ENCODE data around the gene OLFML2B.
"Not testable (repeated sequence)": the region's sequence is repeated elsewhere in the genome, so short reads cannot be mapped to it uniquely, and the experiment has no call there.

OLFML2B gene

DNA sequence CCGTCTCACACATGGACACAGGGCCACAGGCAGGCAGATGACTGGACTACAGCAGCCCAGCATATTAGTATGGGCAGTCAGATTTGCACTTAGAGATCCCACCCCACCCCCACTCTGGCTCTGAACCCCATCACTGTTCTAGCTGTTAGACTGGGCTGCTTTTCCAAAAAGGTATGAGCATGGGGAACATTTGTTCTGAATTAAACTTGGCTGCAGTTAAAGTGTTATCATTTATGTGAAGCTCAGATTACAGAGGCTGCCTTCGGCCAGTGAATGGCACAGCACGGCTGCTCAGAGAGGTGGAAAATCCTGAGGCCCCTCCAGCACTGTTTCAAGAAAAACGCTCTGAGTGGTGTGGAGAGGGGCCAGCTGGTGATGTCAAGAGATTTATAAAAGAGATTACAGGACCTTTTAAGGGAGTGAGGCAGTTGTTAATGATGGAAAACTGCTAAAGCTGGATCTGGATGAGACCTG is 38.9 kb upstream of the OLFML2B start:
- WGBS, 2 experiments, result 41 to 46% methylated on average over 4 of the region's 4 CpGs
- H3K4me1 ChIP-seq (ENCODE audit: control insufficient read depth, insufficient read depth, low read length), result peaks cover 14% of the 10 kb centered on the region
- no peaks in the 10 kb centered on the region for H3K36me3 ChIP-seq (ENCODE audit: control insufficient read depth, insufficient read depth, low read length)
- H3K27ac ChIP-seq (ENCODE audit: insufficient read depth, low read depth, low read length, poor library complexity, severe bottlenecking), result no peak overlapping the region
- H3K9me3 ChIP-seq (ENCODE audit: control insufficient read depth, low read length), result no peaks in the 10 kb centered on the region
- H3K4me3 ChIP-seq (ENCODE audit: insufficient read depth, low read depth, low read length), result no peak overlapping the region
- no peaks in the 10 kb centered on the region for H3K27me3 ChIP-seq (ENCODE audit: control insufficient read depth, insufficient read depth, low read length, poor library complexity, severe bottlenecking)

DNA sequence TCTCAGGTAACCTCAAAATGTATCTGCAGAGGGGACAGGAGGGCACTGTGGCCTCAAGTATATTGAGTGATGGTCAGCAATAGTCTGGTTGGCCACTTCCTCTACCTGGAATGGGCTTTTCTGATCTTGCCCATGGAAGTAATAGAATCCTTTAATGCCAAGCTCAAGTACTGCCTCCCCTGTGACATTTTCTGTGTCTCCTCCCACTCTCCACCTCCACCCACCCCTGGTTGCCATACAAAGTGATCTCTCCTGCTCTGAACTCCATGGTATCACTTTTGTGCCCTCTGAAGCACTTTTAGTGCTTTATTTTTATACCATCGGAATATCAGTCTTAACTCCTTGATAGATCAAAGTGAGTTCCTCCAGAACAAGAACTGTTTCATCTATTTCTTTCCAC is 36.6 kb upstream of the OLFML2B start:
- WGBS, 2 experiments, result 96 to 100% methylated on average over 1 of the region's 1 CpG
- H3K9me3 ChIP-seq (ENCODE audit: control insufficient read depth, low read length), result no peaks in the 10 kb centered on the region
- H3K4me3 ChIP-seq (ENCODE audit: insufficient read depth, low read depth, low read length), result no peak overlapping the region
- peaks cover 18% of the 10 kb centered on the region for H3K4me1 ChIP-seq (ENCODE audit: control insufficient read depth, insufficient read depth, low read length)
- H3K27ac ChIP-seq (ENCODE audit: insufficient read depth, low read depth, low read length, poor library complexity, severe bottlenecking), result no peak overlapping the region
- H3K27me3 ChIP-seq (ENCODE audit: control insufficient read depth, insufficient read depth, low read length, poor library complexity, severe bottlenecking), result no peaks in the 10 kb centered on the region
- H3K36me3 ChIP-seq (ENCODE audit: control insufficient read depth, insufficient read depth, low read length), result no peaks in the 10 kb centered on the region

DNA sequence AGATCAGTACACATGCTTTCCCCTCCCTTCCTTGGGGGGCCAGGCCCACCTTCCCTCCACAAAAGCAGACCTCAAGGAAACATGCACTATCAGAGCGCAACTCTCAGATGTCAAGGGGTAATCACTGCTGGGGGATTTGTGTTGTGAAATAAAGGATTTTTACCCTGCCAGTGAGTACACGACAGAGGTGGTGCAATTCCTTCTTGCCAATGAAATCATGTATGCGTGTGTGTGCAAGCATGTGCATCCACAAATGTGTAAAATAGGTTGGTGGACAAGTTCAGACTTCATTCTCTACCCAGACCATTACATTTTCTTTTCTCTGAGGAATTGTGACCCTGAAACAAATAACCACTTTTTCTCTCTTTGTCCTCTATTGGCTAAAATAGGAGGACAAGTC is 36.1 kb upstream of the OLFML2B start:
- Histone ChIP-seq H3K36me3 (ENCODE audit: control insufficient read depth, insufficient read depth, low read length) (no peaks in the 10 kb centered on the region), H3K4me1 (ENCODE audit: control insufficient read depth, insufficient read depth, low read length) (peaks cover 18% of the 10 kb centered on the region), H3K4me3 (ENCODE audit: insufficient read depth, low read depth, low read length) (no peak overlapping the region), H3K27ac (ENCODE audit: insufficient read depth, low read depth, low read length, poor library complexity, severe bottlenecking) (no peak overlapping the region), H3K27me3 (ENCODE audit: control insufficient read depth, insufficient read depth, low read length, poor library complexity, severe bottlenecking) (no peaks in the 10 kb centered on the region), H3K9me3 (ENCODE audit: control insufficient read depth, low read length) (no peaks in the 10 kb centered on the region)
- 94 to 97% methylated on average over 3 of the region's 3 CpGs for WGBS, 2 experiments

DNA sequence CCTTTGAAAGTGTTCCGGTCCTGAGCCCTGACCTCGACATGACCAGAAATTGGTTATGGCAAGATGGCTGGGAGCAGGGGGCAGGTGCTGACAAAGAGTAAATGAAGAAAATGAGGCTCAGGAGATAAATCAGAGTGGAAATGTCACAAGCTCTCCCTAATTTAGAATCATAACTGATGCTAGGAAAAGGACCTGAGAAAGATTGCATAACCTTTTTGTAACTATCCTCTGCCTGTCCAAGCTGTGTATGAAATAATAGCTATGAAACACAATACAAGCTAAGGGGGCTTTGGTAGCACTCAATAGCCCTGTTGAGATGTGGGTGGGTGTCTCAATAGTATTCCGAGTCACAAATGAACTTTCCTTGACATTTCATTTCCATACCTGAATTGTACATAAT is 32.9 kb upstream of the OLFML2B start:
- Histone ChIP-seq H3K9me3 (ENCODE audit: control insufficient read depth, low read length) (no peaks in the 10 kb centered on the region), H3K36me3 (ENCODE audit: control insufficient read depth, insufficient read depth, low read length) (no peaks in the 10 kb centered on the region), H3K4me3 (ENCODE audit: insufficient read depth, low read depth, low read length) (no peak overlapping the region), H3K27me3 (ENCODE audit: control insufficient read depth, insufficient read depth, low read length, poor library complexity, severe bottlenecking) (no peaks in the 10 kb centered on the region), H3K4me1 (ENCODE audit: control insufficient read depth, insufficient read depth, low read length) (peaks cover 4% of the 10 kb centered on the region), H3K27ac (ENCODE audit: insufficient read depth, low read depth, low read length, poor library complexity, severe bottlenecking) (no peak overlapping the region)
- 94 to 99% methylated on average over 2 to 3 of the region's 3 CpGs for WGBS, 2 experiments

DNA sequence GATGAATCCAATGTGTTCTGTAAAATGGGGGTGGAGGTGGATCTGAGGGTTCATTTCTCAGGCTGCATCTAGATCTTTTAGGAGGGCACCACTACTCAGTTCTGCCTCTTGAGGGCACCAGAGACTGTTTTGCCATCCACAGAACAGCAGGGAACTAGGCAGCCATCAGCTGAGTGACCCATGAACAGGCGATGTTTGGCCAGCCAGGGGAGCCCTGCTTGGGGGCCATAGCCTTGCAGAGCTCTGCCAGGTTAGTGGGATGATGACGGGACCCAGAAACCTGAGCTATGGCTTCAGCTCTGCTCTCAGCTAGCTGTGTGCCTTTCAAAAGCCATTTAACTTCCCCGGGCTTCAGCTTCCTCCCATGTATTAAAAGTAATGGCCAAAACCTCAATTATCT is 32.4 kb upstream of the OLFML2B start:
- 39 to 40% methylated on average over 3 of the region's 3 CpGs for WGBS, 2 experiments
- no peak overlapping the region for H3K4me3 ChIP-seq (ENCODE audit: insufficient read depth, low read depth, low read length)
- no peak overlapping the region for H3K27ac ChIP-seq (ENCODE audit: insufficient read depth, low read depth, low read length, poor library complexity, severe bottlenecking)
- H3K9me3 ChIP-seq (ENCODE audit: control insufficient read depth, low read length), result no peaks in the 10 kb centered on the region
- H3K36me3 ChIP-seq (ENCODE audit: control insufficient read depth, insufficient read depth, low read length), result no peaks in the 10 kb centered on the region
- H3K4me1 ChIP-seq (ENCODE audit: control insufficient read depth, insufficient read depth, low read length), result peaks cover 4% of the 10 kb centered on the region
- no peaks in the 10 kb centered on the region for H3K27me3 ChIP-seq (ENCODE audit: control insufficient read depth, insufficient read depth, low read length, poor library complexity, severe bottlenecking)

DNA sequence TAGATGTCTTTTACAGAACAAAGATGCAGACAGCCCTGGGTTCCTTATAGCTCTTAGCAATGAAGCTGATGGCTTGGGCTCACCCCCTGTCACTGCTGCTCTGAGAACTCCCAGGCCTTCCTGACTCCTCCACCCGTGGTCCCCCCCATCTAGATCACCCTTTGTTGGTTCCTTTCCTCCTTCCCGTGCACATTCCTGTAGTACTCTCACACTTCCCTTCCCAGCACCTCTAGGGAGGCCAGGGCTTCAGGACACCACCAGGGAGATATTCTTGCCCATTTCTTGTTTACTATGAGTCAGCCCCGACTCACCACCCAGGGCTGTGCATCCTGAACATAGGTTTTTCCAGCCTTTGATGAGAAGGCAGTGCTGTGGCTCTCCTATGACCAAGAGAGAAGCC is 31.4 kb upstream of the OLFML2B start:
- Histone ChIP-seq H3K9me3 (ENCODE audit: control insufficient read depth, low read length) (no peaks in the 10 kb centered on the region), H3K4me1 (ENCODE audit: control insufficient read depth, insufficient read depth, low read length) (peaks cover 4% of the 10 kb centered on the region), H3K27ac (ENCODE audit: insufficient read depth, low read depth, low read length, poor library complexity, severe bottlenecking) (no peak overlapping the region), H3K36me3 (ENCODE audit: control insufficient read depth, insufficient read depth, low read length) (no peaks in the 10 kb centered on the region), H3K4me3 (ENCODE audit: insufficient read depth, low read depth, low read length) (no peak overlapping the region), H3K27me3 (ENCODE audit: control insufficient read depth, insufficient read depth, low read length, poor library complexity, severe bottlenecking) (no peaks in the 10 kb centered on the region)
- whole genome bisulfite sequencing, 2 experiments, result 81 to 83% methylated on average over 3 of the region's 3 CpGs

DNA sequence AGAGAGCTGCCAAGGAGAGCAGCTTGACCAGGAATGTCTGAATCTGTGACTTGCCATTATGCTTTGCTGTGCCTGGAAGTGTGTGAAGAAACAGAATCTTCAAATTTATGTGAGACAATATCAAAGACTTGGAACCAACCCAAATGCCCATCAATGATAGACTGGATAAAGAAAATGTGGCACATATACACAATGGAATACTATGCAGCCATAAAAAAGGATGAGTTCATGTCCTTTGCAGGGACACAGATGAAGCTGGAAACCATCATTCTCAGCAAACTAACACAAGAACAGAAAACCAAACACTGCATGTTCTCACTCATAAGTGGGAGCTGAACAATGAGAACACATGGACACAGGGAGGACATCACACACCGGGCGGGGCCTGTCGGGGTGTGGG is 30.3 kb upstream of the OLFML2B start:
- H3K27me3 ChIP-seq (ENCODE audit: control insufficient read depth, insufficient read depth, low read length, poor library complexity, severe bottlenecking); H3K27ac ChIP-seq (ENCODE audit: insufficient read depth, low read depth, low read length, poor library complexity, severe bottlenecking); H3K9me3 ChIP-seq (ENCODE audit: control insufficient read depth, low read length); H3K4me3 ChIP-seq (ENCODE audit: insufficient read depth, low read depth, low read length); H3K36me3 ChIP-seq (ENCODE audit: control insufficient read depth, insufficient read depth, low read length); H3K4me1 ChIP-seq (ENCODE audit: control insufficient read depth, insufficient read depth, low read length): not testable (repeated sequence)
- WGBS, 2 experiments, result 89 to 95% methylated on average over 3 of the region's 3 CpGs

DNA sequence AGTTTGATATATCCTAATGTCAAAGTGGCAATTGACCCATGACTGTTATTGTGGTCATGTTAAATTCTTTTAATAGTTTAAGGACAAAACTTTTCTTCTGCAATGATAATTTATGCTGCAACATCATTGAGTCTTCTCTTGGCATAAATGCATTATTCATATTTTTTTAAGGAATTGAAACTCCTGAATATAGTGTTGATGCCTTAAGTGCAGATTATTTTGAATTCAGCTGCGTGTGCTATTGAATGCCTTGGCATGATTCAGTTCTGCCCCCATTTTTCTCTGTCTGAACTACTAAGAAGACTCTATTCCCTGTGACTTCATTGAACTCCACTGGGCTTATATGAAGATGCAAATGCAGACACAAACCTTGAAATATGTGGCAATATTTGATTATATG is 23.3 kb upstream of the OLFML2B start:
- Histone ChIP-seq H3K9me3 (ENCODE audit: control insufficient read depth, low read length) (no peaks in the 10 kb centered on the region), H3K36me3 (ENCODE audit: control insufficient read depth, insufficient read depth, low read length) (no peaks in the 10 kb centered on the region), H3K4me1 (ENCODE audit: control insufficient read depth, insufficient read depth, low read length) (no peaks in the 10 kb centered on the region), H3K4me3 (ENCODE audit: insufficient read depth, low read depth, low read length) (no peak overlapping the region), H3K27me3 (ENCODE audit: control insufficient read depth, insufficient read depth, low read length, poor library complexity, severe bottlenecking) (no peaks in the 10 kb centered on the region), H3K27ac (ENCODE audit: insufficient read depth, low read depth, low read length, poor library complexity, severe bottlenecking) (no peak overlapping the region)
- WGBS, 2 experiments, result 92 to 95% methylated on average over 1 of the region's 1 CpG

DNA sequence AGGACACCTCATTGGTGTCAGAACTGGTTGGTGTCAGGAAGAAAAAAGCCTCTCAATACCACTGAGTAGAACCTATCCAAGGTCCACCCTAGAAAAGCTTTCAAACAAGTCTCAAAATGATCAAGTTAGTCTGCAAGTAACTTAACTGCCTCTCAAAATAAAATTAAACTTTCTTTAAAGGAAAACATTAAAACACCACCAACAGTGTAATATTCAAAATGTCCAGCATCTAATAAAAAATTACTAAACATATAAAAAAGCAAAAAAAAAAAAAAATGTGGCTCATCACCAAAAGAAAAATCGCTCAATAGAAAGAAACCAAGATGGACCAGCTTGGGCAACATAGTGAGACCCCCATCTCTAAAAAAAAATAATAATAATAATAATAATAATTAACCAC is 18.7 kb upstream of the OLFML2B start:
- no CpG with 5 or more reads among the region's 1 CpG for WGBS, 2 experiments
- no peaks in the 10 kb centered on the region for H3K36me3 ChIP-seq (ENCODE audit: control insufficient read depth, insufficient read depth, low read length)
- no peaks in the 10 kb centered on the region for H3K27me3 ChIP-seq (ENCODE audit: control insufficient read depth, insufficient read depth, low read length, poor library complexity, severe bottlenecking)
- H3K4me3 ChIP-seq (ENCODE audit: insufficient read depth, low read depth, low read length), result no peak overlapping the region
- H3K27ac ChIP-seq (ENCODE audit: insufficient read depth, low read depth, low read length, poor library complexity, severe bottlenecking), result no peak overlapping the region
- no peaks in the 10 kb centered on the region for H3K4me1 ChIP-seq (ENCODE audit: control insufficient read depth, insufficient read depth, low read length)
- H3K9me3 ChIP-seq (ENCODE audit: control insufficient read depth, low read length), result no peaks in the 10 kb centered on the region

DNA sequence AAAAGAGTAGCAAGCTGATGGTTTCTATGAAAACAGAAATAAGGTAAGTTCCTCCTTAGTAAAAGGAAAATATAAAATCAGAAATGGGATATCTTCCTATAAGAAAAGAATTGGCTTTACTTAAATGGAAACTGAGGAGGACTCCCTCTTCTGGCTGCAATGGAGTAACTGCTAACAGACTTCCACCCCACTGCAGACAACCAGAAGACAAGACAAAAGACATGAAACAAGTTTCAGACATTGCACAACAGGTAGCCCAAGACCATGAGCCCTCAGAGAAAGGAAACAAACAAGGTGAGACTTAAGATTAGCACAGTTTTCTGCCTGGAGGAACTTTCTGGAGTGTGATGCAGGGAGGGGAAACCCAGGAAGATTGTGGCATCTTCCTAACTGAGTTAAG is 17.0 kb upstream of the OLFML2B start:
- no peaks in the 10 kb centered on the region for H3K27me3 ChIP-seq (ENCODE audit: control insufficient read depth, insufficient read depth, low read length, poor library complexity, severe bottlenecking)
- H3K9me3 ChIP-seq (ENCODE audit: control insufficient read depth, low read length), result no peaks in the 10 kb centered on the region
- H3K4me1 ChIP-seq (ENCODE audit: control insufficient read depth, insufficient read depth, low read length), result no peaks in the 10 kb centered on the region
- no peak overlapping the region for H3K27ac ChIP-seq (ENCODE audit: insufficient read depth, low read depth, low read length, poor library complexity, severe bottlenecking)
- H3K36me3 ChIP-seq (ENCODE audit: control insufficient read depth, insufficient read depth, low read length), result no peaks in the 10 kb centered on the region
- H3K4me3 ChIP-seq (ENCODE audit: insufficient read depth, low read depth, low read length), result no peak overlapping the region

DNA sequence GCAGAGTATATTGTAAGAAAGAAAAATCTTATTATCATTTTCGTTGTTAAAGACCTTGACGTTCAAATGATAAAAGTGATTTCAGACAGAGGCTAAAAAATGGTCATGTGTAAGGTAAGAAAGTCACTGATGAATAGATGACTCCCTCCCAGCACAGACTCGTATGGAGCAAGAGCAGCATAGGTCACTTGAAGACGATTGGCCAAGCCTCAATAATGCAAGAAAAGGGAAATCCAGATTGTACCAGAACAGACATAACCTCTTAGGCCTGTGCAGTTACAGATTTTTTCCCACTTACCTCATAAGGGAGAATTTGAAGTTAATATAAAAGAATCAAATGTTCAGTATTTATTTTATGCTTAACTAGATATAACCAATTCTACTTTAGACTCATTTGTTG is 16.3 kb upstream of the OLFML2B start:
- no peaks in the 10 kb centered on the region for H3K36me3 ChIP-seq (ENCODE audit: control insufficient read depth, insufficient read depth, low read length)
- no peak overlapping the region for H3K27ac ChIP-seq (ENCODE audit: insufficient read depth, low read depth, low read length, poor library complexity, severe bottlenecking)
- WGBS, 2 experiments, result 85 to 91% methylated on average over 4 of the region's 4 CpGs
- no peaks in the 10 kb centered on the region for H3K9me3 ChIP-seq (ENCODE audit: control insufficient read depth, low read length)
- H3K4me3 ChIP-seq (ENCODE audit: insufficient read depth, low read depth, low read length), result no peak overlapping the region
- no peaks in the 10 kb centered on the region for H3K27me3 ChIP-seq (ENCODE audit: control insufficient read depth, insufficient read depth, low read length, poor library complexity, severe bottlenecking)
- H3K4me1 ChIP-seq (ENCODE audit: control insufficient read depth, insufficient read depth, low read length), result no peaks in the 10 kb centered on the region
